ENCODE data around the gene EGR4.

The EGR4 gene

GRCh38 chr2:73285159-73285739, 8.1 kb downstream of the EGR4 start:
- no peak overlapping the region for H3K4me3 ChIP-seq (ENCODE audit: low read depth, low read length)
- in situ Hi-C loops (cut with HindIII; ENCODE audit: low sequenced_read_pairs), result no loop called here
- DNase-seq (ENCODE audit: low read depth), result no peak
- no peak for TF ChIP-seq CTCF (IDR thresholded peaks at IDR 0.05; ENCODE audit: low read depth, low read length, missing control alignments)

DNA sequence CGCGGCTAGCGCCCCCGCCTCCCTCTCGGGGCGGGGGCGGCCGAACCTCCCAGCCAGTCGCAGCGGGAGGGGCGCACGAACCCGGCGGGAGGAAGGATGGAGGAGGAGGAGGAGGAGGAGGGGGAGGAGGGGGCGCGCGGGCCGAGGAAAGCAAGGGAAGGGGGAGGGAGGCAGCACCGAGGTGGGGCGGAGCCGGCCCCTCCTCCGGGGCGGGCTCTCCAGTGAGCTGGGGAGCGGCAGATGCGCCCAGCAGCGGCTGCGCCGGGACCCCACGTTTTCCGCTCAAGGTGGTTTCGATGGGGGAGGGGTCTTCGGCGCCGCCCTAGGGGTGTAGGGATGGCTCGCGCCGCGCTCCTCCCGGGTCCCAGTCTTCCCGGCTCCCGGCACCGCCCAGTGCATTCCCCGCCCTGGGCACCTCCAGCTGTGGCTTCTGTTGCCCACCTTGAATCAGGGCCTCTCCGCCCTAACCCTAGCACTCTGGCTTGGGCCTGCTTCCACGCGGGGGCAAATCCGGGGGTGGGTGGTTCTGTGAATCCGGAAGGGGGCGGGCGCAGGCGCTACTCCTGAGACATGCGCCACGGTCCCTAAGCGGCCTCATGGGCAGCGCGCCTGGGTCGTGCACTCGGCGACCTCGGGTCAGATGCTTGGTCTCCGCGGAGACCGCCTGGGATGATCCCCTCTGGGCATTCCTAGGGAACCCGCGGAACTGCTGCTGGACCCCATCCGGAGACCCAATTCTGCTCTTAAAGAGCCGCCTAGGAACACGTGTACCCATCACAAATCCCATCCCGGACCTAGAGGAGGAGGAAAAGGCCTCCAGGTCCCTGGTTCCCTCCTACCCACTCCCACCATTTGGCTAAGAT, 8.8 kb downstream of the EGR4 start, which contains the start of gene FBXO41:
FBXO41 (minus strand) TSS at position 183 of the 863 bp plus-strand sequence. CDS start 14,848 bp downstream, outside the sequence.
- in situ Hi-C loops (cut with HindIII; ENCODE audit: low sequenced_read_pairs), result no loop called here
- no peak for DNase-seq (ENCODE audit: low read depth)
- peak within 1 kb of the TSS; percentile 59 for H3K4me3 ChIP-seq (ENCODE audit: low read depth, low read length)
- TF ChIP-seq CTCF (IDR thresholded peaks at IDR 0.05; ENCODE audit: low read depth, low read length, missing control alignments), result no peak

GRCh38 chr2:73283545-73284295, 9.6 kb downstream of the EGR4 start:
- peak overlapping the region; percentile 59 for H3K4me3 ChIP-seq (ENCODE audit: low read depth, low read length)
- TF ChIP-seq CTCF (IDR thresholded peaks at IDR 0.05; ENCODE audit: low read depth, low read length, missing control alignments), result no peak
- DNase-seq (ENCODE audit: low read depth), result no peak
- in situ Hi-C loops (cut with HindIII; ENCODE audit: low sequenced_read_pairs), result no loop called here

GRCh38 chr2:73282924-73283544, 10.3 kb downstream of the EGR4 start:
- no peak for DNase-seq (ENCODE audit: low read depth)
- TF ChIP-seq CTCF (IDR thresholded peaks at IDR 0.05; ENCODE audit: low read depth, low read length, missing control alignments), result no peak
- in situ Hi-C loops (cut with HindIII; ENCODE audit: low sequenced_read_pairs), result no loop called here
- peak overlapping the region; percentile 59 for H3K4me3 ChIP-seq (ENCODE audit: low read depth, low read length)

DNA sequence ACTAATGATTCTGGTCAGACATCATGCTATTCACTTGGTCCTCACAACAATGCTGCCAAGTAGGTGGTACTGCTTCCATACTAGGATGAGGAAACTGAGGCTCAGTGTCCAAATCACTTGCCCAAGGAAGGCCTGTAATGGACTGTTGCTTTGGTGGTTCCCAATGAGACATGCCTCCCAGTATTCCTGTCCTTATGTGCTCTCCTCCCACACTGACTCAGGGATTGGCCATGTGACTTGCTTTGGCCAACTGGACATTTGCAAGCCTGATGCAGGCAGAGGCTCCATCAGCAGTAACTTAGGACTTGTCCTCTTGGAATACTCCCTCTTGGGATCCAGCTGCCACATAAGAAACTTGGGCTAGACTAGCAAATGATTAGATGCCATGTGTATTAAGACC, 12.1 kb downstream of the EGR4 start:
- TF ChIP-seq CTCF (IDR thresholded peaks at IDR 0.05; ENCODE audit: low read depth, low read length, missing control alignments), result no peak
- DNase-seq (ENCODE audit: low read depth), result no peak
- in situ Hi-C loops (cut with HindIII; ENCODE audit: low sequenced_read_pairs), result no loop called here
- no peak overlapping the region for H3K4me3 ChIP-seq (ENCODE audit: low read depth, low read length)

DNA sequence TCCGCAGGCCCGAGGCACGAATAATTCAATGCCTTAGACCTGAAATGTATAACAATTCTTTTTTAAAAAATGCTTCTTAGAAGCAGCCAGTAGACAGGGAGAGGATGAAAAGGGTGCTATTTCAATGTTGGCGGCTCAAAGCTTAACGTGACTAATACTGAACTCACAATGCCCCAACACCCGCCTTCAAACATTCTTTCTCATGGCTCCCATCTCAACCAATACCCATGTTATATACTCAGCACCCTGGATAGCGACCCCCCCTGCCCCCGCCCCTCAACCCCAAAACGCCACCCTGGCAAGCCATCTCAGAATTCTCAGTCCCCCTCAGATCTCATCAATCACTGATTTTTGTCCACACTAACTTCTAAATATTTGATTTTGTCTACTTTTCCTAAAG, 13.5 kb downstream of the EGR4 start:
- no peak overlapping the region for H3K4me3 ChIP-seq (ENCODE audit: low read depth, low read length)
- no peak for DNase-seq (ENCODE audit: low read depth)
- in situ Hi-C loops (cut with HindIII; ENCODE audit: low sequenced_read_pairs), result no loop called here
- no peak for TF ChIP-seq CTCF (IDR thresholded peaks at IDR 0.05; ENCODE audit: low read depth, low read length, missing control alignments)
